ENCODE results near the gene M1AP. TPM values are rescaled to one million over a fixed set of nuclear protein-coding genes. Genes with fewer than 3 reads are reported as not detected.

The M1AP gene
- total RNA-seq, 2 experiments from 2014 or later: not detected

- TF ChIP-seq, protein P1, sequence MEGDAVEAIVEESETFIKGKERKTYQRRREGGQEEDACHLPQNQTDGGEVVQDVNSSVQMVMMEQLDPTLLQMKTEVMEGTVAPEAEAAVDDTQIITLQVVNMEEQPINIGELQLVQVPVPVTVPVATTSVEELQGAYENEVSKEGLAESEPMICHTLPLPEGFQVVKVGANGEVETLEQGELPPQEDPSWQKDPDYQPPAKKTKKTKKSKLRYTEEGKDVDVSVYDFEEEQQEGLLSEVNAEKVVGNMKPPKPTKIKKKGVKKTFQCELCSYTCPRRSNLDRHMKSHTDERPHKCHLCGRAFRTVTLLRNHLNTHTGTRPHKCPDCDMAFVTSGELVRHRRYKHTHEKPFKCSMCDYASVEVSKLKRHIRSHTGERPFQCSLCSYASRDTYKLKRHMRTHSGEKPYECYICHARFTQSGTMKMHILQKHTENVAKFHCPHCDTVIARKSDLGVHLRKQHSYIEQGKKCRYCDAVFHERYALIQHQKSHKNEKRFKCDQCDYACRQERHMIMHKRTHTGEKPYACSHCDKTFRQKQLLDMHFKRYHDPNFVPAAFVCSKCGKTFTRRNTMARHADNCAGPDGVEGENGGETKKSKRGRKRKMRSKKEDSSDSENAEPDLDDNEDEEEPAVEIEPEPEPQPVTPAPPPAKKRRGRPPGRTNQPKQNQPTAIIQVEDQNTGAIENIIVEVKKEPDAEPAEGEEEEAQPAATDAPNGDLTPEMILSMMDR (IDR thresholded peaks at IDR 0.05): no peak
- Mint-ChIP-seq H3K27ac (no peak overlapping the region), H3K9me3 (no peaks in the 10 kb centered on the region), H3K4me3 (no peak overlapping the region), H3K36me3 (ENCODE audit: low read depth) (peaks cover 5% of the 10 kb centered on the region), H3K4me1 (ENCODE audit: low read depth) (peaks cover 33% of the 10 kb centered on the region), H3K27me3 (peaks cover 57% of the 10 kb centered on the region)
- CTCF ChIA-PET: interaction anchor here (1.3 to 2.0 kb wide), 4 partner anchors 12 to 73 kb away, joined by 3 to 5 read pairs (median 4); partner anchors contain the start of genes CCDC142 and TTC31
- ATAC-seq: no peak
- intact Hi-C loops (cut with micrococcal nuclease): no loop called here
- DNase-seq: no peak
- POLR2A ChIA-PET: interaction anchor here (0.9 to 1.8 kb wide), 4 partner anchors 14 to 70 kb away, joined by 3 to 4 read pairs (median 4); partner anchors contain the start of genes AUP1 and LBX2
Observed at GRCh38 chr2:74512744-74513604, 135.2 kb downstream of the M1AP start.

GRCh38 chr2:74511104-74511989 is 136.8 kb downstream of the M1AP start:
- Mint-ChIP-seq H3K27me3 (peaks cover 45% of the 10 kb centered on the region), H3K4me1 (ENCODE audit: low read depth) (peaks cover 31% of the 10 kb centered on the region), H3K9me3 (no peaks in the 10 kb centered on the region), H3K36me3 (ENCODE audit: low read depth) (peaks cover 8% of the 10 kb centered on the region), H3K27ac (no peak overlapping the region), H3K4me3 (no peak overlapping the region)
- ChIA-PET POLR2A (interaction anchor here (1.0 kb wide), 1 partner anchor 28 kb away, joined by 3 read pairs; the partner anchor contains the start of genes CCDC142 and TTC31), CTCF (interaction anchor here (0.5 to 1.1 kb wide), 2 partner anchors 11 to 140 kb away, joined by 3 read pairs; no protein-coding TSS in a partner anchor)
- ATAC-seq (no peak), DNase-seq (no peak)
- TF ChIP-seq, protein P1 (IDR thresholded peaks at IDR 0.05): no peak
- intact Hi-C loops (cut with micrococcal nuclease): no loop called here

DNA sequence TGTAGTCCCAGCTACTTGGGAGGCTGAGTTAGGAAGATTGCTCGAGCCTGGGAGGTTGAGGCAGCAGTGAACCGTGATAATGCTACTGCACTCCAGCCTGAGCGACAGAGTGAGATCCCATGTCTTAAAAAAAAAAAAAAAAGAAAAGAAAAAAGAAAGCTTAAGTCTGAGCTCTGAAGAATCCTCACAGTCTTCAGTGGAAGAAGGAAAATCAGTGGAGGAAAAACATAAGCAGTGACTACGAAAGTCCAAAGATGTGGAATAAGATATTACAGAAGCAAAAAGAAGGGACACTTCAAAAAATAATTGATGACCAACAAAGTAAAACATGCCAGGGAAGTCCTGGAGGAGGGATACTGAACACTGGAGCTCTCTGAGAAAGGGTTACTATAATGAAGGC is 137.9 kb downstream of the M1AP start:
- Mint-ChIP-seq H3K4me1 (ENCODE audit: low read depth) (peaks cover 31% of the 10 kb centered on the region), H3K4me3 (no peak overlapping the region), H3K9me3 (no peaks in the 10 kb centered on the region), H3K36me3 (ENCODE audit: low read depth) (peaks cover 16% of the 10 kb centered on the region), H3K27ac (no peak overlapping the region), H3K27me3 (peaks cover 41% of the 10 kb centered on the region)
- intact Hi-C loops (cut with micrococcal nuclease): no loop called here
- DNase-seq: no peak
- CTCF ChIA-PET: interaction anchor here (0.5 to 1.9 kb wide), 5 partner anchors 12 to 141 kb away, joined by 3 to 5 read pairs (median 3); partner anchors contain the start of gene C2orf81
- POLR2A ChIA-PET: interaction anchor here (0.7 to 4.8 kb wide), 8 partner anchors 10 to 76 kb away, joined by 3 to 21 read pairs (median 4); partner anchors contain the start of genes AUP1, CCDC142, HTRA2 and LBX2
- ATAC-seq: no peak
- TF ChIP-seq, protein P1 (IDR thresholded peaks at IDR 0.05): no peak

DNA sequence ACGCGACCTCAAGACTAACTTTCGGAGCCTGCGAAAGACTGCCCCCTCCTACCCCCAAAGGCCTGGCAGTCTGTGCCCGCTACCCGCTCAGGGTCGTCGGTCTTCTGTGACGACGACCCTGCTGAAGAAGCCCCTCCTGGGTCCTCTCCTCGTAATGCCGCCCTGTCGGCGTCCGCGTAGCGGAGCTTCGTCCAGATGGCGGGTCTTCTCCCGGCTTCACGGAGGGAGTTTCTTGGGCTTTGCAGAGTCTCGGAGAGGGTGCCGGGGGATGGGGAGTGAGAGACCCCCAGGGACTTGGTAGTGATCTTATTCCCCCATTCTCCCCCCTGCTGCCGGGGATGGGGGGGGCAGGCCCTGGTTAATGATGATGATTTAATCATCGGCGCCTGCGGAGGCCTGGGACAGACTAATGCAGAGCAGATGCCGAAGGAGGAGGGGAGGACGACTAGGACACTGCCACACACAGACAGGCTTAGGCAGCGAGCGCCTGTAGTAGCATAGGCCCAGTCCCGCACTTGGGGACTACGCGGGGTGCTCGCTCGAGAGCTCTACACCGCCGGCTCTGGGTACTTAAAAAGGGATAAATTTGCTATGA is 140.1 kb downstream of the M1AP start:
- DNase-seq: peak; percentile 54
- ATAC-seq: peak; percentile 7
- Mint-ChIP-seq H3K36me3 (ENCODE audit: low read depth) (peaks cover 33% of the 10 kb centered on the region), H3K4me1 (ENCODE audit: low read depth) (peaks cover 36% of the 10 kb centered on the region), H3K27ac (peak overlapping the region; percentile 99), H3K9me3 (no peaks in the 10 kb centered on the region), H3K4me3 (peak overlapping the region; percentile 94), H3K27me3 (peaks cover 43% of the 10 kb centered on the region)
- TF ChIP-seq, protein P1 (IDR thresholded peaks at IDR 0.05): no peak
- intact Hi-C loops (cut with micrococcal nuclease): no loop called here
- ChIA-PET POLR2A (interaction anchor here (0.5 to 4.8 kb wide), 5 partner anchors 8 to 308 kb away, joined by 3 to 21 read pairs (median 4); partner anchors contain the start of genes AUP1, HTRA2, INO80B and LBX2), CTCF (interaction anchor here (1.0 to 3.4 kb wide), 6 partner anchors 9 to 83 kb away, joined by 3 to 27 read pairs (median 4); partner anchors contain the start of gene LBX2)

Other genes with a start within 250 kb of the M1AP start
- gene C2orf81, start 226.7 kb downstream of the M1AP start, total RNA-seq: 1 to 10 TPM; 2.6 to 3.9 TPM
- gene WDR54, start 226.6 kb downstream of the M1AP start, total RNA-seq: 100 to 1,000 TPM; 129 to 132 TPM
- 1 to 10 TPM; 1.2 to 1.6 TPM for gene RTKN, start 206.4 kb downstream of the M1AP start, total RNA-seq
- 10 to 100 TPM; 23.9 to 24.2 TPM for gene INO80B, start 193.2 kb downstream of the M1AP start, total RNA-seq
- 10 to 100 TPM; 20.3 to 23.0 TPM for gene WBP1, start 189.9 kb downstream of the M1AP start, total RNA-seq
- 10 to 100 TPM; 50.8 to 53.1 TPM for gene MOGS, start 182.9 kb downstream of the M1AP start, total RNA-seq
- gene MRPL53, start 175.7 kb downstream of the M1AP start, total RNA-seq: 100 to 1,000 TPM; 111 to 113 TPM
- 10 to 100 TPM in 1 of 2 experiments, 1 to 10 TPM in 1; 7.2 to 10.3 TPM for gene CCDC142, start 165.3 kb downstream of the M1AP start, total RNA-seq
- gene TTC31, start 165.2 kb downstream of the M1AP start, total RNA-seq: 10 to 100 TPM; 20.3 to 21.9 TPM
- under 1 TPM; 0.36 to 0.43 TPM for gene LBX2, start 148.7 kb downstream of the M1AP start, total RNA-seq
- gene PCGF1, start 140.6 kb downstream of the M1AP start, total RNA-seq: 10 to 100 TPM; 16.1 to 21.1 TPM
- under 1 TPM in 1 of 2 experiments, not detected in 1; 0.16 TPM for gene TLX2, start 133.9 kb downstream of the M1AP start, total RNA-seq
- gene DQX1, start 122.1 kb downstream of the M1AP start, total RNA-seq: under 1 TPM; 0.50 to 0.96 TPM
- gene AUP1, start 118.6 kb downstream of the M1AP start, total RNA-seq: 10 to 100 TPM; 90.8 to 92.7 TPM
- 10 to 100 TPM; 42.0 to 45.0 TPM for gene HTRA2, start 118.4 kb downstream of the M1AP start, total RNA-seq
- under 1 TPM; 0.38 to 0.60 TPM for gene LOXL3, start 94.4 kb downstream of the M1AP start, total RNA-seq
- 10 to 100 TPM; 15.0 to 16.6 TPM for gene DOK1, start 93.6 kb downstream of the M1AP start, total RNA-seq
- 1 to 10 TPM; 3.1 to 4.2 TPM for gene SEMA4F, start 5.9 kb upstream of the M1AP start, total RNA-seq
- gene HK2, start 185.8 kb upstream of the M1AP start, total RNA-seq: 100 to 1,000 TPM; 121 to 124 TPM

All from activated CD8-positive, alpha-beta T cell treated with anti-CD3 and anti-CD28 coated beads for 36 hours (primary cell).